ENCODE measurements around the gene ZNF330. TPM values are rescaled to one million over a fixed set of nuclear protein-coding genes. Genes with fewer than 3 reads are reported as not detected.
"Not testable (repeated sequence)": the region's sequence is repeated elsewhere in the genome, so short reads cannot be mapped to it uniquely, and the experiment has no call there.

ZNF330 gene
- total RNA-seq, 1 experiment from 2014 or later, result 18.6 TPM

DNA sequence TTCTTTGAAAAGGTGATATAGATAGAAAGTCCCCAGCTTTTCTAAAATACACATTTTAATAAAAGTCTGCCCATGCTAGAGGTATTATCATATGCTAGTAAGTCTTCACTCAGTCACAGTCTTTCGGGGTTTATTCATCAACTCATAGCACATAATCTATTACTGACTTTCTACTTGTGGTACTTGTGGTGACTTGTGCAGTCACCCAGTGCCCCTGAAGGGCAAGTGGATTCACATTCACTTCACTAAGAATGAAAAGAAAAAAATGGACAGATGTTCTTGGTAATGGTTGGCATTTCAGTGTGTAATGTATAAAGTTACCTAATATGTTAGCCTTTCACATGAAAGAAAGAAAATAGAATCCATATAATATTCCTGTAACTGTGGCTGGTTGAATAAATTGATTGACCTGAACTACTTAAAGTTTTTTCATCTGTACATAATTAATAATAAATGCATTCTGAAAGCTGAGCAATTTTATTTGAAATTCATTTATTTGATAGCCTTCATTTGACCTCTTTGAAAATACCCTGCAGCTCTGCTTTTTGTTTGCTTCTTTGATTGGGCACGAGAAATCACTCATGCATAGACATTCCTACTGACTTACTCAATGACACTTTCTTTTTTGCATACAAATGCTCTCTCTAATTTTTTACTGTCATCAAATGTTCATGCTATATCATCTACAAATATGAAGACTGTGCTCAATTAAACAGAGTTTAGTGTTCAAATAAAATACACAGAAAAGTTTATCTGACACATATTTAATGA, 39.5 kb upstream of the ZNF330 start:
- DNase-seq, result no peak
- no peak overlapping the region for H3K27ac Mint-ChIP-seq (ENCODE audit: unreplicated experiment)
- BruUV-seq (replicated peaks), result no TSS peak
- H3K27me3 Mint-ChIP-seq (ENCODE audit: unreplicated experiment), result peaks cover 31% of the 10 kb centered on the region
- no peaks in the 10 kb centered on the region for H3K9me3 Mint-ChIP-seq (ENCODE audit: low read depth, unreplicated experiment)
- H3K4me1 Mint-ChIP-seq (ENCODE audit: low read depth, unreplicated experiment), result no peaks in the 10 kb centered on the region
- CTCF ChIA-PET, result no interaction called here
- H3K36me3 Mint-ChIP-seq (ENCODE audit: insufficient read depth, unreplicated experiment), result no peaks in the 10 kb centered on the region
- TF ChIP-seq, protein P1, sequence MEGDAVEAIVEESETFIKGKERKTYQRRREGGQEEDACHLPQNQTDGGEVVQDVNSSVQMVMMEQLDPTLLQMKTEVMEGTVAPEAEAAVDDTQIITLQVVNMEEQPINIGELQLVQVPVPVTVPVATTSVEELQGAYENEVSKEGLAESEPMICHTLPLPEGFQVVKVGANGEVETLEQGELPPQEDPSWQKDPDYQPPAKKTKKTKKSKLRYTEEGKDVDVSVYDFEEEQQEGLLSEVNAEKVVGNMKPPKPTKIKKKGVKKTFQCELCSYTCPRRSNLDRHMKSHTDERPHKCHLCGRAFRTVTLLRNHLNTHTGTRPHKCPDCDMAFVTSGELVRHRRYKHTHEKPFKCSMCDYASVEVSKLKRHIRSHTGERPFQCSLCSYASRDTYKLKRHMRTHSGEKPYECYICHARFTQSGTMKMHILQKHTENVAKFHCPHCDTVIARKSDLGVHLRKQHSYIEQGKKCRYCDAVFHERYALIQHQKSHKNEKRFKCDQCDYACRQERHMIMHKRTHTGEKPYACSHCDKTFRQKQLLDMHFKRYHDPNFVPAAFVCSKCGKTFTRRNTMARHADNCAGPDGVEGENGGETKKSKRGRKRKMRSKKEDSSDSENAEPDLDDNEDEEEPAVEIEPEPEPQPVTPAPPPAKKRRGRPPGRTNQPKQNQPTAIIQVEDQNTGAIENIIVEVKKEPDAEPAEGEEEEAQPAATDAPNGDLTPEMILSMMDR (IDR thresholded peaks at IDR 0.05; ENCODE audit: unreplicated experiment), result no peak
- intact Hi-C loops (cut with micrococcal nuclease; ENCODE audit: unreplicated experiment), result no loop called here
- no peak overlapping the region for H3K4me3 Mint-ChIP-seq (ENCODE audit: low read depth, unreplicated experiment)

DNA sequence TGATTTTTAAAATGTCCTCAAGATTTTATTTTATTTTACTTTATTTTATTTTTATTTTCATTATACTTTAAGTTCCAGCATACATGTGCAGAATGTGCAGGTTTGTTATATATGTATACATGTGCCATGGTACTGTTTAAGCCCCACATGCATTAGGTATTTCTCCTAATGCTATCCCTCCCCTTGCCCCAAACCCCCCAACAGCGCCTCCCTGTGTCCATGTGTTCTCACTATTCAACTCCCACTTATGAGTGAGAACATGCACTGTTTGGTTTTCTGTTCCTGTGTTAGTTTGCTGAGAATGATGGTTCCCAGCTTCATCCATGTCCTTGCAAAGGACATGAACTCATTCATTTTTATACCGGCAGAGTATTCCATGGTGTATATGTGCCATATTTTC, 37.2 kb upstream of the ZNF330 start:
- intact Hi-C loops (cut with micrococcal nuclease; ENCODE audit: unreplicated experiment), result not testable (repeated sequence)

GRCh38 chr4:141192564-141192963, 28.1 kb upstream of the ZNF330 start:
- peaks cover 65% of the 10 kb centered on the region for H3K27me3 Mint-ChIP-seq (ENCODE audit: unreplicated experiment)
- no peak overlapping the region for H3K4me3 Mint-ChIP-seq (ENCODE audit: low read depth, unreplicated experiment)
- intact Hi-C loops (cut with micrococcal nuclease; ENCODE audit: unreplicated experiment), result no loop called here
- no TSS peak for BruUV-seq (replicated peaks)
- no peaks in the 10 kb centered on the region for H3K4me1 Mint-ChIP-seq (ENCODE audit: low read depth, unreplicated experiment)
- CTCF ChIA-PET, result no interaction called here
- no peaks in the 10 kb centered on the region for H3K36me3 Mint-ChIP-seq (ENCODE audit: insufficient read depth, unreplicated experiment)
- H3K27ac Mint-ChIP-seq (ENCODE audit: unreplicated experiment), result no peak overlapping the region
- TF ChIP-seq, protein P1 (IDR thresholded peaks at IDR 0.05; ENCODE audit: unreplicated experiment), result no peak
- DNase-seq, result no peak
- H3K9me3 Mint-ChIP-seq (ENCODE audit: low read depth, unreplicated experiment), result no peaks in the 10 kb centered on the region

More for the DNA sequence above, 37.2 kb upstream of the ZNF330 start:
- H3K36me3 Mint-ChIP-seq (ENCODE audit: insufficient read depth, unreplicated experiment); H3K27ac Mint-ChIP-seq (ENCODE audit: unreplicated experiment); DNase-seq; H3K4me3 Mint-ChIP-seq (ENCODE audit: low read depth, unreplicated experiment); H3K9me3 Mint-ChIP-seq (ENCODE audit: low read depth, unreplicated experiment); H3K4me1 Mint-ChIP-seq (ENCODE audit: low read depth, unreplicated experiment); BruUV-seq (replicated peaks); CTCF ChIA-PET: not testable (repeated sequence)
- H3K27me3 Mint-ChIP-seq (ENCODE audit: unreplicated experiment), result peaks cover 54% of the 10 kb centered on the region

GRCh38 chr4:141193516-141194034, 27.1 kb upstream of the ZNF330 start:
- intact Hi-C loops (cut with micrococcal nuclease; ENCODE audit: unreplicated experiment), result no loop called here
- CTCF ChIA-PET, result no interaction called here
- Mint-ChIP-seq H3K36me3 (ENCODE audit: insufficient read depth, unreplicated experiment) (no peaks in the 10 kb centered on the region), H3K9me3 (ENCODE audit: low read depth, unreplicated experiment) (no peaks in the 10 kb centered on the region), H3K27me3 (ENCODE audit: unreplicated experiment) (peaks cover 55% of the 10 kb centered on the region), H3K27ac (ENCODE audit: unreplicated experiment) (no peak overlapping the region), H3K4me1 (ENCODE audit: low read depth, unreplicated experiment) (no peaks in the 10 kb centered on the region), H3K4me3 (ENCODE audit: low read depth, unreplicated experiment) (no peak overlapping the region)
- no TSS peak for BruUV-seq (replicated peaks)
- TF ChIP-seq, protein P1 (IDR thresholded peaks at IDR 0.05; ENCODE audit: unreplicated experiment), result no peak
- no peak for DNase-seq

DNA sequence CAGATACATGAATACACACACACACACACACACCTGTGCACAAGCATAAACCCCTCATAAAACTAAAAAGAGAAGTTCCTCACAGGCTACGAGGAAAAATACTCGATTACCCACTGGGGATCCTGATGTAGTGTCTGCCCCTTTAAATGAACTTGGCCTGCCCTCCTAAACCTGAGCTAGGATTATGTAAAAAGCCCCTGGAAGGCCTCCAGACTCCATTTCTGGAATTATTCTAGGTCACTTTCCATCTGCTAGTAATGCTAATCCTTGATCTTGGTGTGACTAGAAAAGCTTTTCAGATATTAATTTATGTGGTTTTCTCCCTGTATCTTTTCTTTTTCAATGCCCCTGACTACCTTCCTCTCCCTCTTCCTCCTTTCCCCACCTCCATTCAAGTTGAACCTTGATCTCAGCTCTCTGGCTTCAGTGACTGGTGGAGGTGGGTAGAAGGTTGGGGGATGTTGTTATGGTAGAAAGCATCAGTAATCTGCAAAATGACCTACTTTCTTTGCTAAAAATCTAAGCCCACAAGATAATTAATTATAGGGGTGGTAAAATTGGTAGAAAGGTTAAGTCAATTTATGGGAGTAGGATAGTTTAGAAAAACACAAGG, 25.5 kb upstream of the ZNF330 start:
- TF ChIP-seq, protein P1 (IDR thresholded peaks at IDR 0.05; ENCODE audit: unreplicated experiment), result no peak
- no TSS peak for BruUV-seq (replicated peaks)
- intact Hi-C loops (cut with micrococcal nuclease; ENCODE audit: unreplicated experiment), result no loop called here
- Mint-ChIP-seq H3K4me1 (ENCODE audit: low read depth, unreplicated experiment) (no peaks in the 10 kb centered on the region), H3K4me3 (ENCODE audit: low read depth, unreplicated experiment) (no peak overlapping the region), H3K9me3 (ENCODE audit: low read depth, unreplicated experiment) (no peaks in the 10 kb centered on the region), H3K27ac (ENCODE audit: unreplicated experiment) (no peak overlapping the region), H3K27me3 (ENCODE audit: unreplicated experiment) (peaks cover 54% of the 10 kb centered on the region), H3K36me3 (ENCODE audit: insufficient read depth, unreplicated experiment) (no peaks in the 10 kb centered on the region)
- CTCF ChIA-PET, result no interaction called here
- no peak for DNase-seq

Data from Calu3 (cell line).